Transverse colon (tissue), 3 donors: Measurements from ENCODE around the gene CRKL.

Experiments used
- CTCF ChIP-seq, 5 experiments: fragments of 200-600 bp in 3 of 5; fragments of 450-650 bp in 2 of 5; sonication (generic) in 3 of 5; IDR thresholded peaks; 1 replicate in 2 of 5; 2 replicates in 3 of 5; pipeline ENCODE4 v1.5.1; 2016 to 2017; ENCODE audit warnings: antibody characterized with exemption in 5 of 5, inconsistent platforms in 3 of 5, mild to moderate bottlenecking in 2 of 5, moderate library complexity in 1 of 5
- POLR2A ChIP-seq: fragments of 450-650 bp; IDR thresholded peaks from one replicate; pipeline ENCODE4 v1.6.1; 2016; ENCODE audit warnings: antibody characterized with exemption, mild to moderate bottlenecking, moderate library complexity

GRCh38 chr22:20970939-20971657 lies 53.9 kb downstream of the CRKL start:
- no peak for TF ChIP-seq CTCF (IDR thresholded peaks at IDR 0.05)
- TF ChIP-seq POLR2A, result no peak
